BLaER1 (cell line): ENCODE data around the gene PIGK.
"Not testable (repeated sequence)": the region's sequence is repeated elsewhere in the genome, so short reads cannot be mapped to it uniquely, and the experiment has no call there.

ENCODE experiments used
- H3K27ac ChIP-seq: shearing (Covaris generic); formaldehyde crosslinking; 2 replicates; pipeline ENCODE4 v1.8.1; 2022
- H3K27me3 ChIP-seq: shearing (Covaris generic); formaldehyde crosslinking; 2 replicates; pipeline ENCODE4 v1.8.1; 2022
- H3K36me3 ChIP-seq: shearing (Covaris generic); formaldehyde crosslinking; 2 replicates; pipeline ENCODE4 v1.8.1; 2022
- H3K4me1 ChIP-seq: shearing (Covaris generic); formaldehyde crosslinking; 2 replicates; pipeline ENCODE4 v1.8.1; 2022
- H3K4me2 ChIP-seq: shearing (Covaris generic); formaldehyde crosslinking; 2 replicates; pipeline ENCODE4 v1.8.1; 2022
- H3K4me3 ChIP-seq: shearing (Covaris generic); formaldehyde crosslinking; 2 replicates; pipeline ENCODE4 v1.8.1; 2022
- H3K9ac ChIP-seq: shearing (Covaris generic); formaldehyde crosslinking; 2 replicates; pipeline ENCODE4 v1.8.1; 2022
- H3K9me3 ChIP-seq: shearing (Covaris generic); formaldehyde crosslinking; 2 replicates; pipeline ENCODE4 v1.8.1; 2022
- H4K20me1 ChIP-seq: shearing (Covaris generic); formaldehyde crosslinking; 2 replicates; pipeline ENCODE4 v1.8.1; 2022
- Cebpa-rat ChIP-seq: shearing (Covaris generic); IDR thresholded peaks from 2 replicates; pipeline ENCODE4 v1.8.1; 2022

Gene PIGK

GRCh38 chr1:77200806-77201205 is 18.4 kb downstream of the PIGK start:
- no peak overlapping the region for H3K27ac ChIP-seq
- H3K4me2 ChIP-seq, result no peak overlapping the region
- H3K27me3 ChIP-seq, result no peaks in the 10 kb centered on the region
- H3K4me3 ChIP-seq, result no peak overlapping the region
- TF ChIP-seq Cebpa-rat, result no peak
- H3K9ac ChIP-seq, result no peak overlapping the region
- no peaks in the 10 kb centered on the region for H3K36me3 ChIP-seq
- no peaks in the 10 kb centered on the region for H4K20me1 ChIP-seq
- peaks cover 18% of the 10 kb centered on the region for H3K9me3 ChIP-seq
- no peaks in the 10 kb centered on the region for H3K4me1 ChIP-seq

GRCh38 chr1:77200293-77200692 is 18.9 kb downstream of the PIGK start:
- no peak overlapping the region for H3K9ac ChIP-seq
- no peak for TF ChIP-seq Cebpa-rat
- H3K4me3 ChIP-seq, result no peak overlapping the region
- H4K20me1 ChIP-seq, result no peaks in the 10 kb centered on the region
- H3K27ac ChIP-seq, result no peak overlapping the region
- H3K4me2 ChIP-seq, result no peak overlapping the region
- H3K27me3 ChIP-seq, result no peaks in the 10 kb centered on the region
- H3K4me1 ChIP-seq, result no peaks in the 10 kb centered on the region
- H3K36me3 ChIP-seq, result no peaks in the 10 kb centered on the region
- H3K9me3 ChIP-seq, result peaks cover 13% of the 10 kb centered on the region

GRCh38 chr1:77197351-77197750 is 21.9 kb downstream of the PIGK start:
- no peak overlapping the region for H3K27ac ChIP-seq
- H3K9me3 ChIP-seq, result no peaks in the 10 kb centered on the region
- no peak overlapping the region for H3K9ac ChIP-seq
- TF ChIP-seq Cebpa-rat, result no peak
- no peaks in the 10 kb centered on the region for H3K36me3 ChIP-seq
- no peaks in the 10 kb centered on the region for H3K4me1 ChIP-seq
- no peak overlapping the region for H3K4me2 ChIP-seq
- no peaks in the 10 kb centered on the region for H3K27me3 ChIP-seq
- no peaks in the 10 kb centered on the region for H4K20me1 ChIP-seq
- no peak overlapping the region for H3K4me3 ChIP-seq

- Histone ChIP-seq H3K27ac (no peak overlapping the region), H3K9me3 (peaks cover under 1% of the 10 kb centered on the region; the same call in 1 of the 2 replicates), H3K27me3 (no peaks in the 10 kb centered on the region), H3K4me3 (no peak overlapping the region), H3K9ac (no peak overlapping the region), H4K20me1 (no peaks in the 10 kb centered on the region), H3K36me3 (no peaks in the 10 kb centered on the region), H3K4me2 (no peak overlapping the region), H3K4me1 (no peaks in the 10 kb centered on the region)
- no peak for TF ChIP-seq Cebpa-rat
Measured at GRCh38 chr1:77193951-77194350, 25.3 kb downstream of the PIGK start.

- Histone ChIP-seq H3K4me3 (no peak overlapping the region), H3K4me1 (no peaks in the 10 kb centered on the region), H3K27me3 (no peaks in the 10 kb centered on the region), H3K36me3 (0 out of 2 replicates have a peak, but pooled peaks cover 7% of the 10 kb centered on the region), H4K20me1 (no peaks in the 10 kb centered on the region), H3K4me2 (no peak overlapping the region), H3K9me3 (peaks cover 6% of the 10 kb centered on the region; the same call in 1 of the 2 replicates), H3K27ac (no peak overlapping the region), H3K9ac (no peak overlapping the region)
- TF ChIP-seq Cebpa-rat, result no peak
Measured at GRCh38 chr1:77188770-77189169, 30.5 kb downstream of the PIGK start.

DNA sequence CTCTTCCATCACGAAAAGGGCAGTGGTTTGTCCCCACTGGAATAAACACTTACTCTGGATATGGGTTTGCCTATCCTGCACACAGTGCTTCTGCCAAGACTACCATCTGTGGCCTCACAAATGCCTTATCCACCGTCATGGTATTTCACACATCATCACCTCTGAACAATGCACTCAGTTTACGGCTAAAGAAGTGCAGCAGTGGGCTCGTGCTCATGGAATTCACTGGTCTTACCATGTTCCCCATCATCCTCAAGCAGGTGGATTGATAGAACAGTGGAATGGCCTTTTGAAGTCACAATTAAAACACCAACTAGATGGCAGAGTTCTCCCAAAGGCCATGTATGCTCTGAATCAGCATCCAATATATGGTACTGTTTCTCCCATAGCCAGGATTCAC is 32.3 kb downstream of the PIGK start:
- not testable (repeated sequence) for H3K27ac ChIP-seq, H3K9ac ChIP-seq, H3K4me3 ChIP-seq, H3K27me3 ChIP-seq, H3K4me1 ChIP-seq, H3K36me3 ChIP-seq, H3K9me3 ChIP-seq, H3K4me2 ChIP-seq, H4K20me1 ChIP-seq

DNA sequence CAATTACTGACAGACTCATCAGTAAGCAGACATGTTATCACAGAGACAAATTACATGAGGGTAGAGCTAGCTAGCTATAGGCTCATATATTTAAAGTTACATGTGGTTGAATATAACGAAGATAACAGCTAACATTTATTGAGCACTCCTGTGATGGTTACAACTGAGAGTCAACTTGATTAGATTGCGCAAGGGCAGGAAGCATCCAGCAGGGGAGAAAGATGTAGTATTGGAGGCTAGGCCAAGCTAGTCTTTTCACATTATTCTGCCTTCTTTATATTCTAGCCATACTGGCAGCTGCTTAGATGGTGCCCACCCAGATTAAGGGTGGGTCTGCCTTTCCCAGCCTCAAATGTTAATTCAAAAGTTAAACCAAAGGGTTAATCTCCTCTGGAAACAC is 37.1 kb downstream of the PIGK start:
- Histone ChIP-seq H3K27ac (no peak overlapping the region), H3K27me3 (no peaks in the 10 kb centered on the region), H3K36me3 (0 out of 2 replicates have a peak, but pooled peaks cover 12% of the 10 kb centered on the region), H3K4me2 (no peak overlapping the region), H3K9me3 (peaks cover 22% of the 10 kb centered on the region), H4K20me1 (no peaks in the 10 kb centered on the region), H3K4me3 (no peak overlapping the region), H3K4me1 (no peaks in the 10 kb centered on the region), H3K9ac (no peak overlapping the region)
- no peak for TF ChIP-seq Cebpa-rat

GRCh38 chr1:77179632-77180031 is 39.6 kb downstream of the PIGK start:
- Histone ChIP-seq H3K9me3 (peaks cover 45% of the 10 kb centered on the region), H3K9ac (no peak overlapping the region), H3K4me2 (no peak overlapping the region), H3K36me3 (0 out of 2 replicates have a peak, but pooled peaks cover 7% of the 10 kb centered on the region), H3K4me3 (no peak overlapping the region), H3K27me3 (no peaks in the 10 kb centered on the region), H3K27ac (no peak overlapping the region), H3K4me1 (no peaks in the 10 kb centered on the region), H4K20me1 (no peaks in the 10 kb centered on the region)
- no peak for TF ChIP-seq Cebpa-rat

GRCh38 chr1:77175230-77175844 is 43.9 kb downstream of the PIGK start:
- no peak overlapping the region for H3K4me2 ChIP-seq
- no peak overlapping the region for H3K9ac ChIP-seq
- peaks cover 72% of the 10 kb centered on the region for H3K9me3 ChIP-seq
- H3K4me1 ChIP-seq, result no peaks in the 10 kb centered on the region
- no peak overlapping the region for H3K27ac ChIP-seq
- no peak for TF ChIP-seq Cebpa-rat
- peaks cover 10% of the 10 kb centered on the region; the same call in 1 of the 2 replicates for H3K36me3 ChIP-seq
- H4K20me1 ChIP-seq, result no peaks in the 10 kb centered on the region
- H3K4me3 ChIP-seq, result no peak overlapping the region
- no peaks in the 10 kb centered on the region for H3K27me3 ChIP-seq

DNA sequence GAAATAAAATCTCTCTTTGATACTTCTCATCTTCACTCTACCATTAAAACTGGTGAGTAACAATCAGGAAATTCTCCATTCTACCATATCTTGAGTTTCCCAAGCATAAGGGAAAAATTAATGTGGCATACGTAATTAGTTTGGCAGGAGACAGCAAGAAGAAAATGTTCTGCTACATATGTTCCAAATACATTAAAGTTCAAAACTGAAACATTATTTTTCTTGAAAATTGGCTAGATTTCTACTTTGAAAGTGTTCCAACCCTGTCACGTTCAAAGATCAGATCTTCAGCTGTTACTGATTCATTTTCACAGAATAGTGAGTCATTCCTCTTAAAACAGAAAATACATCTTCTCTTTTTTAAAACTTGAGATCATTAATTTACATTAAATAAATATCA is 48.5 kb downstream of the PIGK start:
- H3K4me2 ChIP-seq, result no peak overlapping the region
- no peak overlapping the region for H3K9ac ChIP-seq
- peaks cover 37% of the 10 kb centered on the region for H3K9me3 ChIP-seq
- H3K27me3 ChIP-seq, result no peaks in the 10 kb centered on the region
- TF ChIP-seq Cebpa-rat, result no peak
- H4K20me1 ChIP-seq, result no peaks in the 10 kb centered on the region
- no peak overlapping the region for H3K27ac ChIP-seq
- peaks cover 3% of the 10 kb centered on the region; the same call in 1 of the 2 replicates for H3K36me3 ChIP-seq
- no peaks in the 10 kb centered on the region for H3K4me1 ChIP-seq
- no peak overlapping the region for H3K4me3 ChIP-seq

- no peak overlapping the region for H3K9ac ChIP-seq
Measured at GRCh38 chr1:77168358-77168757, 50.9 kb downstream of the PIGK start.

More at GRCh38 chr1:77168358-77168757, 50.9 kb downstream of the PIGK start:
- Histone ChIP-seq H3K4me2 (no peak overlapping the region), H3K4me1 (no peaks in the 10 kb centered on the region), H3K36me3 (0 out of 2 replicates have a peak, but pooled peaks cover 3% of the 10 kb centered on the region), H3K9me3 (peaks cover 14% of the 10 kb centered on the region), H3K27me3 (no peaks in the 10 kb centered on the region), H4K20me1 (no peaks in the 10 kb centered on the region), H3K27ac (no peak overlapping the region), H3K4me3 (no peak overlapping the region)
- no peak for TF ChIP-seq Cebpa-rat
